ENCODE results near the gene ABHD8.

DNA sequence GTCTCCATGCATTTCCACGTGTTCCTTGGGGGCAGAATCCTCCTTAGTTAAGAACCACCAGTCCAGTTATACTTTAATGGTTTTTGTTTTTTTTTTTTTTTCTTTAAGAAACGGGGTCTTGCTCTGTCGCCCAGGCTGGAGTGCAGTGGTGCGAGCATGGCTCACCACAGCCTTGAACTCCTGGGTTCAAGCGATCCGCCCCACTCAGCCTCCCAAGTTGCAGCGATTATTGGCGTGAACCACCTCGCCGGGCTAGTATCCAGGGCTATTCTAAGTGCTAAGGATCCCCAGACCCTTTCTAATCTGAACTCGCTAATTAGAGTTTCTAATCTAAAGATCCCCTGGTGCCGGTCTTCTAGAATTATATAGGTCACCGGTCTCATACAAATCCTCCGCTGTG lies 9.6 kb downstream of the ABHD8 start:
- no peak for TF ChIP-seq ZBTB7B (CRISPR knock-in tag; IDR thresholded peaks at IDR 0.05)
- no peak for TF ChIP-seq NFKB2 (CRISPR knock-in tag; IDR thresholded peaks at IDR 0.05; ENCODE audit: borderline replicate concordance)
- no peak for TF ChIP-seq BHLHE40 (IDR thresholded peaks at IDR 0.05; ENCODE audit: low read length)
- TF ChIP-seq, protein P1, sequence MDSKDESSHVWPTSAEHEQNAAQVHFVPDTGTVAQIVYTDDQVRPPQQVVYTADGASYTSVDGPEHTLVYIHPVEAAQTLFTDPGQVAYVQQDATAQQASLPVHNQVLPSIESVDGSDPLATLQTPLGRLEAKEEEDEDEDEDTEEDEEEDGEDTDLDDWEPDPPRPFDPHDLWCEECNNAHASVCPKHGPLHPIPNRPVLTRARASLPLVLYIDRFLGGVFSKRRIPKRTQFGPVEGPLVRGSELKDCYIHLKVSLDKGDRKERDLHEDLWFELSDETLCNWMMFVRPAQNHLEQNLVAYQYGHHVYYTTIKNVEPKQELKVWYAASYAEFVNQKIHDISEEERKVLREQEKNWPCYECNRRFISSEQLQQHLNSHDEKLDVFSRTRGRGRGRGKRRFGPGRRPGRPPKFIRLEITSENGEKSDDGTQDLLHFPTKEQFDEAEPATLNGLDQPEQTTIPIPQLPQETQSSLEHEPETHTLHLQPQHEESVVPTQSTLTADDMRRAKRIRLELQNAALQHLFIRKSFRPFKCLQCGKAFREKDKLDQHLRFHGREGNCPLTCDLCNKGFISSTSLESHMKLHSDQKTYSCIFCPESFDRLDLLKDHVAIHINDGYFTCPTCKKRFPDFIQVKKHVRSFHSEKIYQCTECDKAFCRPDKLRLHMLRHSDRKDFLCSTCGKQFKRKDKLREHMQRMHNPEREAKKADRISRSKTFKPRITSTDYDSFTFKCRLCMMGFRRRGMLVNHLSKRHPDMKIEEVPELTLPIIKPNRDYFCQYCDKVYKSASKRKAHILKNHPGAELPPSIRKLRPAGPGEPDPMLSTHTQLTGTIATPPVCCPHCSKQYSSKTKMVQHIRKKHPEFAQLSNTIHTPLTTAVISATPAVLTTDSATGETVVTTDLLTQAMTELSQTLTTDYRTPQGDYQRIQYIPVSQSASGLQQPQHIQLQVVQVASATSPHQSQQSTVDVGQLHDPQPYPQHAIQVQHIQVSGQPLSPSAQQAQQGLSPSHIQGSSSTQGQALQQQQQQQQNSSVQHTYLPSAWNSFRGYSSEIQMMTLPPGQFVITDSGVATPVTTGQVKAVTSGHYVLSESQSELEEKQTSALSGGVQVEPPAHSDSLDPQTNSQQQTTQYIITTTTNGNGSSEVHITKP (CRISPR knock-in tag; IDR thresholded peaks at IDR 0.05; ENCODE audit: low read depth) = no peak
- TF ChIP-seq, protein P2, sequence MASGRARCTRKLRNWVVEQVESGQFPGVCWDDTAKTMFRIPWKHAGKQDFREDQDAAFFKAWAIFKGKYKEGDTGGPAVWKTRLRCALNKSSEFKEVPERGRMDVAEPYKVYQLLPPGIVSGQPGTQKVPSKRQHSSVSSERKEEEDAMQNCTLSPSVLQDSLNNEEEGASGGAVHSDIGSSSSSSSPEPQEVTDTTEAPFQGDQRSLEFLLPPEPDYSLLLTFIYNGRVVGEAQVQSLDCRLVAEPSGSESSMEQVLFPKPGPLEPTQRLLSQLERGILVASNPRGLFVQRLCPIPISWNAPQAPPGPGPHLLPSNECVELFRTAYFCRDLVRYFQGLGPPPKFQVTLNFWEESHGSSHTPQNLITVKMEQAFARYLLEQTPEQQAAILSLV (CRISPR knock-in tag; IDR thresholded peaks at IDR 0.05; ENCODE audit: borderline replicate concordance) = no peak
- TF ChIP-seq, protein P3, sequence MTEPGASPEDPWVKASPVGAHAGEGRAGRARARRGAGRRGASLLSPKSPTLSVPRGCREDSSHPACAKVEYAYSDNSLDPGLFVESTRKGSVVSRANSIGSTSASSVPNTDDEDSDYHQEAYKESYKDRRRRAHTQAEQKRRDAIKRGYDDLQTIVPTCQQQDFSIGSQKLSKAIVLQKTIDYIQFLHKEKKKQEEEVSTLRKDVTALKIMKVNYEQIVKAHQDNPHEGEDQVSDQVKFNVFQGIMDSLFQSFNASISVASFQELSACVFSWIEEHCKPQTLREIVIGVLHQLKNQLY (CRISPR knock-in tag; IDR thresholded peaks at IDR 0.05) = no peak
- TF ChIP-seq ESRRA (CRISPR knock-in tag; IDR thresholded peaks at IDR 0.05; ENCODE audit: low read depth) = no peak
- no peak for TF ChIP-seq U2AF1 (optimal IDR thresholded peaks at IDR 0.05; ENCODE audit: low read depth, low read length)
- no peak for TF ChIP-seq ZBTB7A (CRISPR knock-in tag; IDR thresholded peaks at IDR 0.05)
- no peak for TF ChIP-seq HNRNPL (IDR thresholded peaks at IDR 0.05; ENCODE audit: low read depth, low read length)
